ENCODE measurements around the gene AUTS2. TPM values are rescaled to one million over a fixed set of nuclear protein-coding genes. Genes with fewer than 3 reads are reported as not detected.

Gene AUTS2
- total and polyA plus RNA-seq, 4 donors: 4.9 to 24.4 (median 7.0) TPM

DNA sequence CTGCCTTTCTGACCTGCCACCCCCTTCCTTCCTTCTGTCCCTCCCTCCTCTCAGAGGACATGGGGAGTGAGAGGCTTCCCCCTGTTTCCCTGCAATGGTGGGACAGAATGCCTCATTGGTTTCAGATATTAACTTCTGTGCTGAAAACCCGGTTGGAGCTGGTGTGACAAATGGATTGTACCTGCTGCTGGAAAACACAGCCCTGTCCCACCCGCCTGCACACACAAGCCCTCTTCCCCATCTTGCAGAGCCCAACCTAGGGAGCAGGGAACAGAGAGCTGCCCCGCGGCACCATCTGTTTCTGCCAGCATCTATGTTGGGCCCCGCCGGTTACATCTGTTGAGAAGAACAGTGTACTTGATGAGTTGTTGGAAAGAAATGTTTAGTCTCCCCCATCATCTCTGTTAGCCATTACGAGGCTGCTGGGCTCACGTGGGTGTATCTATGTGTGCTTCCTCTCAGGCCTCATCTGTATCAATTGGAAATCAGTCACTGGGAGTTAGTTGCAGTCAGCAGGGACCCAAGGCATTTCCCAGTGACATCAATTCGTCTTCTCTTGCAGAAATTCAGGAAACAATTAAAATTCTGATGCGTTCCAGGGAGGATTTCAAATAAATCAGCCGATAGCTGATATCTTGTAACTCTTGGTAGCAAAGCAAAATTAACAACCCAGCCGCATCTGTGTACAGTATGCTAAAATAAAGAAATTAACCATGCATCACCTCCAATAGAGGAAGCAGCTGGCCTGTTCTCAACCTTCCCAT is 808.1 kb downstream of the AUTS2 start:
- no peaks in the 10 kb centered on the region for H3K4me1 ChIP-seq (ENCODE audit: control insufficient read depth in 4 of 4, insufficient read depth in 4 of 4, low read length in 3 of 4)
- no peak overlapping the region for H3K4me3 ChIP-seq (ENCODE audit: low read depth in 1 of 3, low read length in 3 of 3)
- WGBS: 86% methylated on average over 12 of the region's 12 CpGs
- no peaks in the 10 kb centered on the region for H3K9me3 ChIP-seq (ENCODE audit: control insufficient read depth in 4 of 4, low read length in 3 of 4)
- no peaks in the 10 kb centered on the region for H3K27me3 ChIP-seq (ENCODE audit: control insufficient read depth in 4 of 4, insufficient read depth in 4 of 4, low read length in 3 of 4)
- no peak overlapping the region for H3K9ac ChIP-seq (ENCODE audit: low read depth in 1 of 2, low read length in 2 of 2)
- no peaks in the 10 kb centered on the region for H3K36me3 ChIP-seq (ENCODE audit: control insufficient read depth in 4 of 4, insufficient read depth in 3 of 4, low read depth in 1 of 4, low read length in 3 of 4)
- no peak for TF ChIP-seq TAF1 (conservative IDR thresholded peaks at IDR 0.05)
- no peak for TF ChIP-seq EGR1 (IDR thresholded peaks at IDR 0.05; ENCODE audit: low read depth in 2 of 2)
- DNase-seq (ENCODE audit: low spot score): no peak
- H3K27ac ChIP-seq (ENCODE audit: low read depth in 1 of 2, low read length in 2 of 2): no peak overlapping the region

DNA sequence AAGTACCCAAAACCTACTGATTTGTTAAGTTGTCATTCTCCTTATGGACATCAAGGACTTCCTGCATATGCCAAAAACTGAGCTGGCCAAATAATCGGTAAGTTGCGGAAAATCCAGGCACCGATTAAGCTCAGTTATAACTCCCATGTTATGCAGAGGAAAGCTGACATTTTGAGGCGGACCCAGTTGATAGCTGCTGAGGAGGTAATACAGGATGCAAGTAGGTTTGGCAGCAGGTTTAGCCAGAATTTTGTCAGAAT is 808.6 kb downstream of the AUTS2 start:
- TF ChIP-seq GABPA (IDR thresholded peaks at IDR 0.05 in 1 of 2, conservative IDR thresholded peaks at IDR 0.05 in 1 of 2) (no peak), FOXA1 (IDR thresholded peaks at IDR 0.05) (no peak), EGR1 (IDR thresholded peaks at IDR 0.05; ENCODE audit: low read depth in 2 of 2) (no peak), RAD21 (IDR thresholded peaks at IDR 0.05) (no peak), YY1 (IDR thresholded peaks at IDR 0.05) (no peak), FOXA2 (IDR thresholded peaks at IDR 0.05) (no peak), JUND (IDR thresholded peaks at IDR 0.05) (no peak), HNF4G (IDR thresholded peaks at IDR 0.05) (no peak), RXRA (IDR thresholded peaks at IDR 0.05) (no peak), NR2F2 (IDR thresholded peaks at IDR 0.05) (no peak)
- TF ChIP-seq, protein P1, sequence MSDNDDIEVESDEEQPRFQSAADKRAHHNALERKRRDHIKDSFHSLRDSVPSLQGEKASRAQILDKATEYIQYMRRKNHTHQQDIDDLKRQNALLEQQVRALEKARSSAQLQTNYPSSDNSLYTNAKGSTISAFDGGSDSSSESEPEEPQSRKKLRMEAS (IDR thresholded peaks at IDR 0.05): no peak
- TF ChIP-seq, protein P2, sequence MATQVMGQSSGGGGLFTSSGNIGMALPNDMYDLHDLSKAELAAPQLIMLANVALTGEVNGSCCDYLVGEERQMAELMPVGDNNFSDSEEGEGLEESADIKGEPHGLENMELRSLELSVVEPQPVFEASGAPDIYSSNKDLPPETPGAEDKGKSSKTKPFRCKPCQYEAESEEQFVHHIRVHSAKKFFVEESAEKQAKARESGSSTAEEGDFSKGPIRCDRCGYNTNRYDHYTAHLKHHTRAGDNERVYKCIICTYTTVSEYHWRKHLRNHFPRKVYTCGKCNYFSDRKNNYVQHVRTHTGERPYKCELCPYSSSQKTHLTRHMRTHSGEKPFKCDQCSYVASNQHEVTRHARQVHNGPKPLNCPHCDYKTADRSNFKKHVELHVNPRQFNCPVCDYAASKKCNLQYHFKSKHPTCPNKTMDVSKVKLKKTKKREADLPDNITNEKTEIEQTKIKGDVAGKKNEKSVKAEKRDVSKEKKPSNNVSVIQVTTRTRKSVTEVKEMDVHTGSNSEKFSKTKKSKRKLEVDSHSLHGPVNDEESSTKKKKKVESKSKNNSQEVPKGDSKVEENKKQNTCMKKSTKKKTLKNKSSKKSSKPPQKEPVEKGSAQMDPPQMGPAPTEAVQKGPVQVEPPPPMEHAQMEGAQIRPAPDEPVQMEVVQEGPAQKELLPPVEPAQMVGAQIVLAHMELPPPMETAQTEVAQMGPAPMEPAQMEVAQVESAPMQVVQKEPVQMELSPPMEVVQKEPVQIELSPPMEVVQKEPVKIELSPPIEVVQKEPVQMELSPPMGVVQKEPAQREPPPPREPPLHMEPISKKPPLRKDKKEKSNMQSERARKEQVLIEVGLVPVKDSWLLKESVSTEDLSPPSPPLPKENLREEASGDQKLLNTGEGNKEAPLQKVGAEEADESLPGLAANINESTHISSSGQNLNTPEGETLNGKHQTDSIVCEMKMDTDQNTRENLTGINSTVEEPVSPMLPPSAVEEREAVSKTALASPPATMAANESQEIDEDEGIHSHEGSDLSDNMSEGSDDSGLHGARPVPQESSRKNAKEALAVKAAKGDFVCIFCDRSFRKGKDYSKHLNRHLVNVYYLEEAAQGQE (IDR thresholded peaks at IDR 0.05): no peak
- TF ChIP-seq, protein P3, sequence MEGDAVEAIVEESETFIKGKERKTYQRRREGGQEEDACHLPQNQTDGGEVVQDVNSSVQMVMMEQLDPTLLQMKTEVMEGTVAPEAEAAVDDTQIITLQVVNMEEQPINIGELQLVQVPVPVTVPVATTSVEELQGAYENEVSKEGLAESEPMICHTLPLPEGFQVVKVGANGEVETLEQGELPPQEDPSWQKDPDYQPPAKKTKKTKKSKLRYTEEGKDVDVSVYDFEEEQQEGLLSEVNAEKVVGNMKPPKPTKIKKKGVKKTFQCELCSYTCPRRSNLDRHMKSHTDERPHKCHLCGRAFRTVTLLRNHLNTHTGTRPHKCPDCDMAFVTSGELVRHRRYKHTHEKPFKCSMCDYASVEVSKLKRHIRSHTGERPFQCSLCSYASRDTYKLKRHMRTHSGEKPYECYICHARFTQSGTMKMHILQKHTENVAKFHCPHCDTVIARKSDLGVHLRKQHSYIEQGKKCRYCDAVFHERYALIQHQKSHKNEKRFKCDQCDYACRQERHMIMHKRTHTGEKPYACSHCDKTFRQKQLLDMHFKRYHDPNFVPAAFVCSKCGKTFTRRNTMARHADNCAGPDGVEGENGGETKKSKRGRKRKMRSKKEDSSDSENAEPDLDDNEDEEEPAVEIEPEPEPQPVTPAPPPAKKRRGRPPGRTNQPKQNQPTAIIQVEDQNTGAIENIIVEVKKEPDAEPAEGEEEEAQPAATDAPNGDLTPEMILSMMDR (IDR thresholded peaks at IDR 0.05; ENCODE audit: low read depth, low read length, missing input control): no peak
- TF ChIP-seq, protein P4, sequence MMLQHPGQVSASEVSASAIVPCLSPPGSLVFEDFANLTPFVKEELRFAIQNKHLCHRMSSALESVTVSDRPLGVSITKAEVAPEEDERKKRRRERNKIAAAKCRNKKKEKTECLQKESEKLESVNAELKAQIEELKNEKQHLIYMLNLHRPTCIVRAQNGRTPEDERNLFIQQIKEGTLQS (IDR thresholded peaks at IDR 0.05): no peak
- H3K4me3 ChIP-seq (ENCODE audit: low read depth in 1 of 3, low read length in 3 of 3): no peak overlapping the region
- 95% methylated on average over 4 of the region's 4 CpGs for whole genome bisulfite sequencing
- no peak overlapping the region for H3K9ac ChIP-seq (ENCODE audit: low read depth in 1 of 2, low read length in 2 of 2)
- DNase-seq (ENCODE audit: low spot score): no peak
- no peaks in the 10 kb centered on the region for H3K27me3 ChIP-seq (ENCODE audit: control insufficient read depth in 4 of 4, insufficient read depth in 4 of 4, low read length in 3 of 4)
- H3K4me1 ChIP-seq (ENCODE audit: control insufficient read depth in 4 of 4, insufficient read depth in 4 of 4, low read length in 3 of 4): no peaks in the 10 kb centered on the region
- no peaks in the 10 kb centered on the region for H3K36me3 ChIP-seq (ENCODE audit: control insufficient read depth in 4 of 4, insufficient read depth in 3 of 4, low read depth in 1 of 4, low read length in 3 of 4)
- H3K9me3 ChIP-seq (ENCODE audit: control insufficient read depth in 4 of 4, low read length in 3 of 4): no peaks in the 10 kb centered on the region
- no peak overlapping the region for H3K27ac ChIP-seq (ENCODE audit: low read depth in 1 of 2, low read length in 2 of 2)
